ENCODE results near the gene BCAR1.

BCAR1 gene

GRCh38 chr16:75238853-75239541, 12.4 kb downstream of the BCAR1 start:
- no peak for DNase-seq

- no peak for DNase-seq
Observed at GRCh38 chr16:75238132-75238852, 13.1 kb downstream of the BCAR1 start.

- DNase-seq, result no peak
Observed at GRCh38 chr16:75237398-75238131, 13.9 kb downstream of the BCAR1 start.

- no peak for DNase-seq
Observed at GRCh38 chr16:75236736-75237397, 14.6 kb downstream of the BCAR1 start.

- DNase-seq, result no peak
Observed at GRCh38 chr16:75236232-75236631, 15.2 kb downstream of the BCAR1 start.

GRCh38 chr16:75235721-75236193, 15.7 kb downstream of the BCAR1 start:
- DNase-seq, result no peak

- no peak for DNase-seq
Observed at GRCh38 chr16:75234856-75235696, 16.3 kb downstream of the BCAR1 start.

- DNase-seq, result no peak
Observed at GRCh38 chr16:75233611-75233938, 17.8 kb downstream of the BCAR1 start.

GRCh38 chr16:75231570-75231969, 19.9 kb downstream of the BCAR1 start:
- DNase-seq, result no peak

- no peak for DNase-seq
Observed at GRCh38 chr16:75230471-75231110, 20.8 kb downstream of the BCAR1 start.

- DNase-seq, result no peak
Observed at GRCh38 chr16:75229172-75230031, 22.0 kb downstream of the BCAR1 start.

GRCh38 chr16:75228143-75228976, 23.1 kb downstream of the BCAR1 start:
- no peak for DNase-seq

GRCh38 chr16:75227361-75228142, 23.9 kb downstream of the BCAR1 start:
- DNase-seq, result no peak

- DNase-seq, result no peak
Observed at GRCh38 chr16:75226550-75227360, 24.7 kb downstream of the BCAR1 start.

GRCh38 chr16:75225678-75226515, 25.5 kb downstream of the BCAR1 start:
- no peak for DNase-seq

- DNase-seq, result no peak
Observed at GRCh38 chr16:75225092-75225491, 26.3 kb downstream of the BCAR1 start.
